HepG2 (cell line): Measurements from ENCODE around the gene RUNDC1. TPM values are rescaled to one million over a fixed set of nuclear protein-coding genes. Genes with fewer than 3 reads are reported as not detected.
A peak's percentile ranks its signal among the peaks of the same experiment; 100 is the strongest.

Experiments
- ATAC-seq: fragments of 200-7000 bp; cut with Tn5 transposase; 3 replicates; pipeline ENCODE4 v1.9.1; 2020; ENCODE audit warnings: mild to moderate bottlenecking, moderate library complexity
- BruUV-seq: library from RNA; stranded (reverse); fragments of 400-500 nt; replicated peaks from 2 replicates; lab custom pipeline; 2021; lab: Mats Ljungman, UMichigan
- CTCF ChIA-PET: fragments of 300-600 bp; formaldehyde crosslinking; extraction: SDS; loops from one replicate; lab custom pipeline; 2021; ENCODE audit warnings: low total read pairs, inconsistent platforms, low intra/inter-chr PET ratio; lab: Yijun Ruan, JAX
- POLR2A ChIA-PET: fragments of 350-600 bp; sonication (Branson Sonifier 250); formaldehyde crosslinking; loops from one replicate; lab custom pipeline; 2020; ENCODE audit warnings: antibody characterized with exemption, inconsistent platforms; lab: Yijun Ruan, JAX
- DNase-seq: peaks from one replicate; pipeline ENCODE4 v3.0.0-alpha.2; 2015; ENCODE audit warnings: low spot score
- FAIRE-seq: peaks from 3 replicates; lab custom pipeline; 2011; peaks lifted over from hg19 to GRCh38; lab: Jason Lieb, UNC
- H2AFZ ChIP-seq: one replicate; pipeline ENCODE4 v1.6.1; 2011; ENCODE audit warnings: low read length, inconsistent platforms
- H3K27ac ChIP-seq: fragments of 300-600 bp; 3 replicates; pipeline ENCODE4 v1.8.0; 2011; ENCODE audit warnings: mixed run types, mild to moderate bottlenecking, mixed read lengths, low read length, inconsistent platforms; ENCODE audit not compliant: insufficient read depth; ENCODE audit errors: extremely low read length
- H3K27me3 ChIP-seq, 2 experiments: fragments of 200-600 bp in 1 of 2; 2 replicates in 1 of 2; 3 replicates in 1 of 2; pipeline versions ENCODE4 v1.6.0 to v1.8.0; 2011; ENCODE audit warnings: low read length in 2 of 2, mild to moderate bottlenecking in 2 of 2, moderate library complexity in 2 of 2, inconsistent platforms in 1 of 2; ENCODE audit not compliant: insufficient read depth in 2 of 2, control insufficient read depth in 1 of 2
- H3K36me3 ChIP-seq, 2 experiments: fragments of 200-600 bp in 1 of 2; replicated peaks in 1 of 2; 2 replicates in 1 of 2; 3 replicates in 1 of 2; pipeline versions ENCODE4 v1.5.1 to v1.8.0; 2011; ENCODE audit warnings: low read length in 2 of 2, inconsistent platforms in 1 of 2; ENCODE audit not compliant: insufficient read depth in 2 of 2, control insufficient read depth in 1 of 2
- H3K4me1 ChIP-seq: 2 replicates; pipeline ENCODE4 v1.5.1; 2012; ENCODE audit warnings: low read length, inconsistent platforms; ENCODE audit not compliant: insufficient read depth
- H3K4me2 ChIP-seq: 2 replicates; pipeline ENCODE4 v1.6.0; 2011; ENCODE audit warnings: low read depth, low read length, inconsistent platforms
- H3K4me3 ChIP-seq, 3 experiments: fragments of 200-600 bp in 1 of 3; sonication (generic), shearing (Covaris generic) in 1 of 3; replicated peaks in 1 of 3; 2 replicates each; pipeline ENCODE4 v1.5.1; 2011 to 2016; ENCODE audit warnings: low read length in 3 of 3, inconsistent platforms in 2 of 3, low read depth in 2 of 3, mild to moderate bottlenecking in 2 of 3, control low read depth in 1 of 3, mixed read lengths in 1 of 3; ENCODE audit not compliant: insufficient read depth in 1 of 3
- H3K79me2 ChIP-seq: one replicate; pipeline ENCODE4 v1.6.1; 2011; ENCODE audit warnings: low read length, inconsistent platforms; ENCODE audit not compliant: insufficient read depth
- H3K9ac ChIP-seq: 2 replicates; pipeline ENCODE4 v1.6.0; 2011; ENCODE audit warnings: mild to moderate bottlenecking, low read depth, low read length, inconsistent platforms; ENCODE audit not compliant: insufficient read depth
- H3K9me3 ChIP-seq: 2 replicates; pipeline ENCODE4 v1.5.1; 2012; ENCODE audit warnings: mild to moderate bottlenecking, low read length
- H4K20me1 ChIP-seq: 2 replicates; pipeline ENCODE4 v1.6.0; 2011; ENCODE audit warnings: inconsistent platforms, mild to moderate bottlenecking, low read length, moderate library complexity; ENCODE audit not compliant: insufficient read depth
- FOSL2 ChIP-seq: sonication (generic); formaldehyde crosslinking; IDR thresholded peaks from 2 replicates; pipeline ENCODE4 v1.4.0; 2020; ENCODE audit warnings: missing genetic modification reagents
- HMGXB4 ChIP-seq, 2 experiments: sonication (generic) in 1 of 2; formaldehyde crosslinking in 1 of 2; IDR thresholded peaks; 2 replicates each; pipeline versions ENCODE4 v1.4.0 to v1.6.1; 2018 to 2020; ENCODE audit warnings: missing genetic modification reagents in 2 of 2, borderline replicate concordance in 1 of 2, low read depth in 1 of 2, mild to moderate bottlenecking in 1 of 2, missing biosample characterization in 1 of 2
- MAFF ChIP-seq: IDR thresholded peaks from 2 replicates; pipeline ENCODE4 v1.6.1; 2011; ENCODE audit warnings: low read depth, low read length, improper control_type of control experiment
- MAFK ChIP-seq, 2 experiments: IDR thresholded peaks in 1 of 2; conservative IDR thresholded peaks in 1 of 2; 2 replicates each; pipeline ENCODE4 v1.6.1; 2011; ENCODE audit warnings: improper control_type of control experiment in 2 of 2, low read length in 2 of 2
- NFE2L2 ChIP-seq: fragments of 150-350 bp; IDR thresholded peaks from 2 replicates; pipeline ENCODE4 v1.6.1; 2014; ENCODE audit warnings: low read length
- SAP130 ChIP-seq: IDR thresholded peaks from 2 replicates; pipeline ENCODE4 v1.6.1; 2016; ENCODE audit warnings: low read depth
- ZBTB21 ChIP-seq: sonication (generic); formaldehyde crosslinking; IDR thresholded peaks from 2 replicates; pipeline ENCODE4 v1.4.0; 2020; ENCODE audit warnings: missing genetic modification reagents
- ZNF180 ChIP-seq: sonication (generic); formaldehyde crosslinking; IDR thresholded peaks from 2 replicates; pipeline ENCODE4 v1.4.0; 2020; ENCODE audit warnings: low read depth, missing genetic modification reagents, borderline replicate concordance
- ZNF501 ChIP-seq: sonication (generic); formaldehyde crosslinking; IDR thresholded peaks from 2 replicates; pipeline ENCODE4 v1.5.1; 2020; ENCODE audit warnings: mild to moderate bottlenecking, moderate library complexity, missing genetic modification reagents
- WGBS: methylation state at CpG from one replicate; pipeline ENCODE4 v1.1.6; 2017; ENCODE audit warnings: low lambda C conversion rate; 5-methylcytosine and 5-hydroxymethylcytosine counted together
- in situ Hi-C: cut with HindIII; loops from 2 replicates; pipeline ENCODE4 v1.10.0; 2017; ENCODE audit warnings: low pct_unique_long_range_greater_than_20kb; ENCODE audit not compliant: extremely low pct_ligation_motif_present
- intact Hi-C: fragments of 100-400 bp; cut with micrococcal nuclease; formaldehyde crosslinking; loops from one replicate; pipeline ENCODE4 v1.10.0; 2022; ENCODE audit not compliant: unreplicated experiment
- polyA plus RNA-seq, 8 experiments: library from polyadenylated mRNA; depleted of rRNA in 3 of 8; stranded (reverse) in 7 of 8; unstranded in 1 of 8; fragments of >200 nt; fragmentation: Illumina TruSeq in 4 of 8; extraction: Trizol in 4 of 8; gene quantifications; 2 replicates each; pipeline versions ENCODE4 v1.2.1 to v1.2.3, GENCODE V29; 2011 to 2016; ENCODE audit warnings: low read depth in 4 of 8, missing spikeins in 1 of 8, mixed read lengths in 1 of 8; ENCODE audit not compliant: insufficient read depth in 1 of 8
- total RNA-seq, 5 experiments: library from RNA; depleted of rRNA; stranded (reverse); fragments of >200 nt; fragmentation: Illumina TruSeq; extraction: Trizol; gene quantifications; 2 replicates each; pipeline ENCODE4 v1.2.3, GENCODE V29; 2016; ENCODE audit warnings: low read depth in 1 of 5

The RUNDC1 gene
- total and polyA plus RNA-seq, 2 of the 13 experiments (the other 11 are each of a cell fraction or from before 2014, with no cell fraction given): 10.3 to 11.4 TPM

GRCh38 chr17:42989726-42990652 lies 9.6 kb downstream of the RUNDC1 start:
- Histone ChIP-seq H3K4me3 (no peak overlapping the region), H3K27me3 (no peaks in the 10 kb centered on the region), H2AFZ (no peak overlapping the region), H3K4me1 (0 out of 2 replicates have a peak, but pooled peaks cover 16% of the 10 kb centered on the region), H3K36me3 (peaks cover 29 to 79% of the 10 kb centered on the region in 2 experiments), H3K79me2 (no peaks in the 10 kb centered on the region), H3K9me3 (no peaks in the 10 kb centered on the region), H3K27ac (no peak overlapping the region), H3K9ac (no peak overlapping the region), H4K20me1 (no peaks in the 10 kb centered on the region), H3K4me2 (no peak overlapping the region)
- ChIA-PET CTCF (no interaction called here), POLR2A (interaction anchor here (1.1 to 2.9 kb wide), 2 partner anchors 8 to 166 kb away, joined by 4 to 15 read pairs; partner anchors contain the start of genes BECN1 and RPL27)
- TF ChIP-seq SAP130 (CRISPR knock-in tag) (0 out of 2 replicates have a peak, but pooled peaks have one; percentile 16), FOSL2 (CRISPR knock-in tag) (no peak), ZNF501 (CRISPR knock-in tag) (no peak), ZBTB21 (CRISPR knock-in tag) (no peak), HMGXB4 (CRISPR knock-in tag; IDR thresholded peaks at IDR 0.05; ENCODE audit: borderline replicate concordance in 1 of 2, low read depth in 1 of 2) (no peak), NFE2L2 (peak; percentile 51; the same call in 1 of the 2 replicates), MAFF (0 out of 2 replicates have a peak, but pooled peaks have one; percentile 15), MAFK (conservative IDR thresholded peaks at IDR 0.05 in 1 of 2, IDR thresholded peaks at IDR 0.05 in 1 of 2; ENCODE audit: low read length in 2 of 2) (peak; percentile 20 to 30; a peak in 3 of 4 replicates), ZNF180 (CRISPR knock-in tag) (no peak)
- no TSS peak for BruUV-seq
- intact Hi-C loops: no loop called here
- ATAC-seq (no peak), FAIRE-seq (peak; percentile 12), DNase-seq (peak; percentile 32)
- in situ Hi-C loops: loop anchor here (10.0 kb wide), 1 partner anchor 145 kb away; the partner anchor contains the start of gene AOC2
- 95% methylated on average over 6 of the region's 6 CpGs for WGBS
